Smooth muscle cell (in vitro differentiated cells): ENCODE data around the gene PPP6R1. TPM values are rescaled to one million over a fixed set of nuclear protein-coding genes. Genes with fewer than 3 reads are reported as not detected.

Experiments used
- DNase-seq: peaks from one replicate; lab custom pipeline; 2025; ENCODE audit not compliant: unreplicated experiment; lab: John Stamatoyannopoulos, UW
- H2AFZ ChIP-seq: fragments of 200-600 bp; sonication (generic); 2 replicates; pipeline ENCODE4 v1.6.0; 2016; ENCODE audit warnings: antibody characterized with exemption, low read depth, mild to moderate bottlenecking
- H3F3A ChIP-seq: fragments of 200-600 bp; sonication (generic); 2 replicates; pipeline ENCODE4 v1.6.0; 2017; ENCODE audit warnings: antibody characterized with exemption, low read depth
- H3K27ac ChIP-seq: fragments of 200-600 bp; sonication (generic); 2 replicates; pipeline ENCODE4 v1.5.1; 2016; ENCODE audit warnings: low read depth, mild to moderate bottlenecking
- H3K27me3 ChIP-seq: fragments of 200-600 bp; sonication (generic); 2 replicates; pipeline ENCODE4 v1.6.1; 2016; ENCODE audit warnings: low read depth, mild to moderate bottlenecking
- H3K36me3 ChIP-seq: fragments of 200-600 bp; sonication (generic); 2 replicates; pipeline ENCODE4 v1.5.1; 2016; ENCODE audit warnings: low read depth
- H3K4me1 ChIP-seq: fragments of 200-600 bp; sonication (generic); 2 replicates; pipeline ENCODE4 v1.5.1; 2016; ENCODE audit warnings: low read depth
- H3K4me2 ChIP-seq: fragments of 200-600 bp; sonication (generic); 2 replicates; pipeline ENCODE4 v1.6.0; 2016; ENCODE audit warnings: mild to moderate bottlenecking
- H3K4me3 ChIP-seq: fragments of 200-600 bp; sonication (generic); 2 replicates; pipeline ENCODE4 v1.5.1; 2016; ENCODE audit warnings: mild to moderate bottlenecking
- H3K79me2 ChIP-seq: fragments of 200-600 bp; sonication (generic); 2 replicates; pipeline ENCODE4 v1.6.0; 2016; ENCODE audit warnings: low read depth, mild to moderate bottlenecking
- H3K9ac ChIP-seq: fragments of 200-600 bp; sonication (generic); 2 replicates; pipeline ENCODE4 v1.6.0; 2016; ENCODE audit warnings: low read depth
- H3K9me3 ChIP-seq: fragments of 200-600 bp; sonication (generic); replicated peaks from 2 replicates; pipeline ENCODE4 v1.5.1; 2016; ENCODE audit warnings: low read depth
- H4K20me1 ChIP-seq: fragments of 200-600 bp; sonication (generic); 2 replicates; pipeline ENCODE4 v1.6.0; 2016; ENCODE audit warnings: low read depth
- CTCF ChIP-seq: fragments of 200-600 bp; sonication (generic); IDR thresholded peaks from 2 replicates; pipeline ENCODE4 v1.5.1; 2017; ENCODE audit warnings: borderline replicate concordance, mild to moderate bottlenecking, antibody characterized with exemption; ENCODE audit not compliant: insufficient read depth, poor library complexity, severe bottlenecking
- WGBS: methylation state at CpG from one replicate; pipeline ENCODE4 v1.1.7; 2016; ENCODE audit warnings: low lambda C conversion rate; 5-methylcytosine and 5-hydroxymethylcytosine counted together
- polyA plus RNA-seq: library from polyadenylated mRNA; unstranded; fragments of >200 nt; fragmentation: Nextera tagmentation; extraction: Ambion mirVana; gene quantifications from 2 replicates; pipeline ENCODE4 v1.2.1, GENCODE V29; 2016
- total RNA-seq: library from RNA; depleted of rRNA; stranded (reverse); fragments of >200 nt; gene quantifications from 2 replicates; pipeline ENCODE4 v1.2.3, GENCODE V29; 2014

Gene PPP6R1
- total and polyA plus RNA-seq, 2 experiments from 2014 or later = 31.1 to 58.0 TPM

DNA sequence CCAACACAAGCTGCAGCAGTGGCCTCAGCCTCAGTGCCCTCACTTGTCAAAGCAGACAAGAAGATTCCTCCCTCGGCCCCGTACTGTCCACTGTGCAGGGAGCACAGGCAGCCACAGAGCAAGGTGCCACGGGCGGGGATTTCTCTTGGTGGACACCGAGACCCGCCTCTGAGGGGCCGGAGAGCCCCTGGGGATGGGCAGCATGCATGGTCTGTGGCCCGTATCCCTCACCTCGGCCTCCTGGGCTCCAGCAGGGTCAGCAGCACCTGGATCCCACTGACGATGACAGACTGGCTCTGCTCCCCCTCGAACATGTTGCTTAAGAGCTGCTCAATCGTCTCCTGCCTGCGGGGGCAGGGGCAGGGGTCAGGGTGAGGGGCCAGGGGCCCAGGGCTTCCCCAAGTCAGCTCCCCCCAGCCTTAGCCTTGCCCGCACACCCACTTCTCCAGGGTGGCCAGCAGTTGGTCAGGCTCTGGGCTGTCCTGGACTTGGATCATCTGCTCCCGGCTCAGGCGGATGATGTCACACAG, 16.8 kb downstream of the PPP6R1 start:
- no peaks in the 10 kb centered on the region for H3K9me3 ChIP-seq
- no peak overlapping the region for H2AFZ ChIP-seq
- no peak overlapping the region for H3K4me3 ChIP-seq
- no peak overlapping the region for H3K27ac ChIP-seq
- H3K4me2 ChIP-seq = no peak overlapping the region
- H3K4me1 ChIP-seq = no peaks in the 10 kb centered on the region
- H4K20me1 ChIP-seq = peaks cover 33% of the 10 kb centered on the region
- whole genome bisulfite sequencing = 95% methylated on average over 16 of the region's 16 CpGs
- TF ChIP-seq CTCF = no peak
- no peaks in the 10 kb centered on the region for H3F3A ChIP-seq
- peaks cover 10% of the 10 kb centered on the region for H3K79me2 ChIP-seq
- H3K36me3 ChIP-seq = no peaks in the 10 kb centered on the region
- DNase-seq = no peak
- H3K27me3 ChIP-seq = no peaks in the 10 kb centered on the region
- no peak overlapping the region for H3K9ac ChIP-seq

DNA sequence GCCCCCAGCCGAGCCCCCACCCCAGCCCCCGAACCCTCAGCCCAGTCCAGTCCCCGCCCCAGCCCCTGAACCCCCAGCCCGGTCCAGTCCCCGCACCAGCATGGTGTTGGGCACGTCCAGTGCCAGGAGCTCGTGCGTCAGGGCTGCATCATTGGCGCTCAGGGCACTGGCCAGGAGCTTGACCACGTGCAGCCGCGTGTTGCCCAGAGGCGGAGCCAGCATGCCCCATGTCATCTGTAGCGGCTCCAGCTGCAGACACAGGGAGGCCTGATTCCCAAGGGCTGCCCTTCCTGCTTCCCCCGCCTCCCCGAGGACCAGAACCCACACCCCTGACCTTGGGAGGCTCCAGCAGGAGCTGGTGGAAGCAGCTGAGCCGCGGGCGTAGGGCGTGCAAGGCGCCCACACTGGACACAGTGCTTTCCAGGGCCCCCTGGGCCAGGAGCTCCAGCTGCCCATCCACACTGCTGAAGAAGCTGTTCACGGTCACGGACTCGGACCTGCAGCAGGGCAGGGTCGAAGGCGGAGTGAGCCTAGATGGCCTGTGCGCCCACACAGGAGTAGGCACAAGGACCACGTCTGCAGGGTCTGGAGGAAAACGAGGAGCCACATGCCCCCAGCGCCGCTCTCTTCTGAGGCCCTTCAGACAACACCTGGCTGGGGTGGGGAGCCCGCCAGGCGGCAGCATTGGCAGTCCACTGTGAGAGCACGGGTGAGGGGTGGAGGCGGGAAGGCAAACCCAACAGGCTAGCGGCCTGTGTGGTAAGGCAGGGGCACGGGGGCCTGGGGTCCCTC, 17.5 kb downstream of the PPP6R1 start:
- Histone ChIP-seq H3K27me3 (no peaks in the 10 kb centered on the region), H3F3A (no peaks in the 10 kb centered on the region), H3K4me3 (no peak overlapping the region), H4K20me1 (peaks cover 28% of the 10 kb centered on the region), H3K36me3 (no peaks in the 10 kb centered on the region), H3K27ac (no peak overlapping the region), H2AFZ (no peak overlapping the region), H3K9ac (no peak overlapping the region), H3K79me2 (peaks cover 5% of the 10 kb centered on the region), H3K4me1 (no peaks in the 10 kb centered on the region), H3K9me3 (no peaks in the 10 kb centered on the region), H3K4me2 (no peak overlapping the region)
- DNase-seq = no peak
- TF ChIP-seq CTCF = no peak
- WGBS = 98% methylated on average over 31 of the region's 37 CpGs

GRCh38 chr19:55240713-55241020, 18.1 kb downstream of the PPP6R1 start:
- Histone ChIP-seq H4K20me1 (peaks cover 21% of the 10 kb centered on the region), H3K27ac (no peak overlapping the region), H3K9me3 (no peaks in the 10 kb centered on the region), H2AFZ (no peak overlapping the region), H3K36me3 (no peaks in the 10 kb centered on the region), H3F3A (no peaks in the 10 kb centered on the region), H3K9ac (no peak overlapping the region), H3K4me1 (no peaks in the 10 kb centered on the region), H3K4me2 (no peak overlapping the region), H3K79me2 (no peaks in the 10 kb centered on the region), H3K4me3 (no peak overlapping the region), H3K27me3 (no peaks in the 10 kb centered on the region)
- DNase-seq = no peak
- no peak for TF ChIP-seq CTCF
- 95% methylated on average over 6 of the region's 6 CpGs for WGBS

GRCh38 chr19:55239004-55239403, 19.8 kb downstream of the PPP6R1 start:
- Histone ChIP-seq H3F3A (no peaks in the 10 kb centered on the region), H3K79me2 (no peaks in the 10 kb centered on the region), H3K27ac (no peak overlapping the region), H2AFZ (no peak overlapping the region), H3K4me3 (no peak overlapping the region), H3K27me3 (no peaks in the 10 kb centered on the region), H3K4me2 (no peak overlapping the region), H3K36me3 (no peaks in the 10 kb centered on the region), H3K4me1 (no peaks in the 10 kb centered on the region), H4K20me1 (peaks cover 24% of the 10 kb centered on the region), H3K9ac (no peak overlapping the region), H3K9me3 (no peaks in the 10 kb centered on the region)
- no peak for TF ChIP-seq CTCF
- no peak for DNase-seq
- WGBS = 93% methylated on average over 12 of the region's 12 CpGs
